MCF 10A (cell line): ENCODE results near the gene PTPRC. TPM values are rescaled to one million over a fixed set of nuclear protein-coding genes. Genes with fewer than 3 reads are reported as not detected.

Experiments
- BruUV-seq: library from RNA; stranded (reverse); fragments of 400-500 nt; replicated peaks from 2 replicates; lab custom pipeline; 2021; lab: Mats Ljungman, UMichigan
- CTCF ChIA-PET: fragments of 300-600 bp; sonication (Branson Sonifier 250); formaldehyde crosslinking; extraction: SDS; loops from one replicate; lab custom pipeline; 2021; ENCODE audit warnings: antibody characterized with exemption, inconsistent platforms; lab: Yijun Ruan, JAX
- POLR2A ChIA-PET: fragments of 300-600, 350-650 bp; sonication (Branson Sonifier 250); formaldehyde crosslinking; extraction: SDS; loops from one replicate; lab custom pipeline; 2020; ENCODE audit warnings: antibody characterized with exemption, inconsistent platforms; lab: Yijun Ruan, JAX
- DNase-seq: peaks from one replicate; pipeline ENCODE4 v3.0.0-alpha.2; 2018; ENCODE audit not compliant: unreplicated experiment
- H3K27ac Mint-ChIP-seq: one replicate; pipeline ENCODE4 v1.8.0; 2022; ENCODE audit warnings: mild to moderate bottlenecking, low read depth, mixed read lengths; ENCODE audit not compliant: unreplicated experiment
- H3K27me3 Mint-ChIP-seq: one replicate; pipeline ENCODE4 v1.8.0; 2022; ENCODE audit warnings: mixed read lengths; ENCODE audit not compliant: insufficient read depth, unreplicated experiment
- H3K36me3 Mint-ChIP-seq: one replicate; pipeline ENCODE4 v1.8.0; 2022; ENCODE audit warnings: mild to moderate bottlenecking, moderate library complexity, mixed read lengths; ENCODE audit not compliant: insufficient read depth, unreplicated experiment
- H3K4me1 Mint-ChIP-seq: one replicate; pipeline ENCODE4 v1.8.0; 2022; ENCODE audit warnings: mixed read lengths; ENCODE audit not compliant: insufficient read depth, unreplicated experiment
- H3K4me3 Mint-ChIP-seq: one replicate; pipeline ENCODE4 v1.8.0; 2022; ENCODE audit warnings: mild to moderate bottlenecking, moderate library complexity, mixed read lengths; ENCODE audit not compliant: unreplicated experiment
- H3K9me3 Mint-ChIP-seq: one replicate; pipeline ENCODE4 v1.8.0; 2022; ENCODE audit warnings: mixed read lengths; ENCODE audit not compliant: unreplicated experiment
- intact Hi-C: fragments of 100-400 bp; cut with micrococcal nuclease; formaldehyde crosslinking; loops from 2 replicates; pipeline ENCODE4 v1.14.1; 2022
- total RNA-seq: library from RNA; stranded (reverse); gene quantifications from 2 replicates; pipeline ENCODE4 v1.2.3, GENCODE V29; 2022
- TF ChIP-seq, protein P1 (sequence below): fragments of 200-600 bp; IDR thresholded peaks from one replicate; pipeline ENCODE4 v1.8.0; 2022; ENCODE audit warnings: antibody characterized with exemption, mild to moderate bottlenecking; ENCODE audit not compliant: unreplicated experiment

The PTPRC gene
- total RNA-seq, 1 experiment from 2014 or later, result not detected

DNA sequence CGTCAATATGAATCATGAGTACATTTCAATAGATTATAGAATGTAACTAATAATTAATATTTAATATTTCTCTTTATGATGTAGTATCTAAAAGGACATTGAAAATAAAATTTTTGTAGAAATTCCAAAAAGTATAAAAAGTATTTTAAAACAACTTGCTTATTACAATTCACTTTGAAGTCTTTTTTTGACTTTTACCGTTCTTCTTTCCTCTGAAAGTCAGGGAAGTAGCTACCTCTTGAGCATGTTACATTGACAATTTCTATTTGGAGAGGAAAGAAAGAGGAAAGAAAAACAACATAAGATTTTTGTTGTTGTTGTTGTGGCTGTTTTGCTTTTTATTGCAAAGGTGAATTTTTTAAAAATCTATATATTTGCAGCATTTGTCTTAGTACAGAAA lies 1.3 kb downstream of the PTPRC start:
- BruUV-seq, result no TSS peak
- Mint-ChIP-seq H3K36me3 (no peaks in the 10 kb centered on the region), H3K27me3 (no peaks in the 10 kb centered on the region), H3K9me3 (no peaks in the 10 kb centered on the region), H3K4me1 (peaks cover 5% of the 10 kb centered on the region), H3K4me3 (no peak overlapping the region), H3K27ac (no peak overlapping the region)
- intact Hi-C loops, result no loop called here
- no peak for DNase-seq
- TF ChIP-seq, protein P1, sequence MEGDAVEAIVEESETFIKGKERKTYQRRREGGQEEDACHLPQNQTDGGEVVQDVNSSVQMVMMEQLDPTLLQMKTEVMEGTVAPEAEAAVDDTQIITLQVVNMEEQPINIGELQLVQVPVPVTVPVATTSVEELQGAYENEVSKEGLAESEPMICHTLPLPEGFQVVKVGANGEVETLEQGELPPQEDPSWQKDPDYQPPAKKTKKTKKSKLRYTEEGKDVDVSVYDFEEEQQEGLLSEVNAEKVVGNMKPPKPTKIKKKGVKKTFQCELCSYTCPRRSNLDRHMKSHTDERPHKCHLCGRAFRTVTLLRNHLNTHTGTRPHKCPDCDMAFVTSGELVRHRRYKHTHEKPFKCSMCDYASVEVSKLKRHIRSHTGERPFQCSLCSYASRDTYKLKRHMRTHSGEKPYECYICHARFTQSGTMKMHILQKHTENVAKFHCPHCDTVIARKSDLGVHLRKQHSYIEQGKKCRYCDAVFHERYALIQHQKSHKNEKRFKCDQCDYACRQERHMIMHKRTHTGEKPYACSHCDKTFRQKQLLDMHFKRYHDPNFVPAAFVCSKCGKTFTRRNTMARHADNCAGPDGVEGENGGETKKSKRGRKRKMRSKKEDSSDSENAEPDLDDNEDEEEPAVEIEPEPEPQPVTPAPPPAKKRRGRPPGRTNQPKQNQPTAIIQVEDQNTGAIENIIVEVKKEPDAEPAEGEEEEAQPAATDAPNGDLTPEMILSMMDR, result no peak
- POLR2A ChIA-PET, result no interaction called here
- CTCF ChIA-PET, result interaction anchor here (0.6 kb wide), 1 partner anchor 33 kb away, joined by 4 read pairs; no protein-coding TSS in a partner anchor

DNA sequence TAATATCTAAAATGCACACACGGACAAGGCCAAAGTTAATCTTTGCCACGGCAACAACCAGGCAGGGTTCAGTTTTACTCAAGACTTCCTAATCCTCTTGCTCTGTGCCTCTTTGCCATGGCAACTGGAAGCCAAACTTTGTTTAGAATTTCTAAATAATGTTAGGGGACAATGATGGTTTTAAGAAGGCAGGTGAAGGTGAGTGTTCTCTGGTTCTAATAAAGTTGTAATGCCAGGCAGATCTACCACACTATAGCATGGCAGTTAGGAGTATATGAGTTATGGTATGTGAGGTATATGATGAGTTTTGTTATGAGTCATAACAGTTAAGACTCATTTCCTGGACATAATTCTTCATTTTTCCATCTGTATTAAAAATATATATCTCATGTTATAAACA lies 2.7 kb downstream of the PTPRC start:
- peak overlapping the region; percentile 51 for H3K27ac Mint-ChIP-seq
- BruUV-seq, result no TSS peak
- TF ChIP-seq, protein P1, result no peak
- intact Hi-C loops, result no loop called here
- no peaks in the 10 kb centered on the region for H3K36me3 Mint-ChIP-seq
- DNase-seq, result peak; percentile 35
- H3K4me1 Mint-ChIP-seq, result peaks cover 5% of the 10 kb centered on the region
- no peaks in the 10 kb centered on the region for H3K9me3 Mint-ChIP-seq
- POLR2A ChIA-PET, result no interaction called here
- no peaks in the 10 kb centered on the region for H3K27me3 Mint-ChIP-seq
- CTCF ChIA-PET, result no interaction called here
- H3K4me3 Mint-ChIP-seq, result no peak overlapping the region

DNA sequence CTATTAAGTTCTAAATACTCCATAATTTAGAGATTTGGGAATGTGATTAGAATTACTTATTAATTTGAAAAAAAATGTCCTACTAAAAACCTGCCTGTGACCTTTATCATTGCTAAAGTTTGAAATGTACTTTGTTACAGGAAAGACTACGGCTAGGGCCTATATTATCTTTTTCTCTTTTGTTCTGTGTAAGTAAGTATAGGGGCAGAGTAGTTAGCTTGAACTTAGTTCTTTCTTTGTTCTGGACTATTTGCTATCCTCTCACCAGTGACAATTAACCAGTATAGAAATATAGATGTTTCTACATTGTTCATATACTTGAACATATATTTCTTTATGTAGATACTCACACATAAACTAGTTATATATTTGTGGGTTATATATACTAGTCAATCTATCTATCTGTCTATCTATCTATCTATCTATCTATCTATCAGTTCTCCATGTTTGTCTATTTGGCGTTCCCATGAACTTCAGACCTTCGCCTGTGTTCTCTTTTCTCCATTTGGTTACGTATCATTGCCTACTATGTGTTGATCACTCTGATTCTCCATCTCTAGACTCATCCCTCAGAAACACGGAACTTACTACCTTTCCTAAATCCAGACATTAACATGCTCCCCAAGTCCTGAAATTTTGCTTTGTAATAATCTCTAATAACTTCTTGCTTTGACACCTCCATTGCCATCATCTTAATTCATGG lies 3.3 kb downstream of the PTPRC start:
- Mint-ChIP-seq H3K36me3 (no peaks in the 10 kb centered on the region), H3K9me3 (no peaks in the 10 kb centered on the region), H3K27ac (peak overlapping the region; percentile 51), H3K4me3 (no peak overlapping the region), H3K27me3 (no peaks in the 10 kb centered on the region), H3K4me1 (peaks cover 5% of the 10 kb centered on the region)
- ChIA-PET CTCF (no interaction called here), POLR2A (no interaction called here)
- TF ChIP-seq, protein P1, result no peak
- no TSS peak for BruUV-seq
- intact Hi-C loops, result no loop called here
- no peak for DNase-seq

DNA sequence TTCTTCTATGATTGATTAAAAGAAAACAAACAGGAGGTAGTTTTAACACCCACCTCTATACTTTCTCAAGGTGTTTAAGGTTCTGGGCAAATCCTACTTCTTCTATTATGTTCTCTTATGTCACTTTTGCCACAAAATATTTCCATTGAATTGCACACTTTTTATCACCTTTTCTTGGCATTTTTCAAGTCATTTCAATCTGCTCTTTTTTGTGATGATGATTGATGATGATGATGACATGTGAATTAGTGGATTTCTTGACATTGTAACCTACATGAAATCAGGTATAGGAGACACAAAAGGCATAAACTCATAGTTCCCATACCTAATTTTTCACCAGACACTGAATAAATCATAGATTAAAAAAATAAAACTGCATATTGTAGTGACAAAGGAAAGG lies 4.1 kb downstream of the PTPRC start:
- no peak for DNase-seq
- intact Hi-C loops, result no loop called here
- no peaks in the 10 kb centered on the region for H3K9me3 Mint-ChIP-seq
- ChIA-PET CTCF (no interaction called here), POLR2A (no interaction called here)
- no peak overlapping the region for H3K4me3 Mint-ChIP-seq
- H3K4me1 Mint-ChIP-seq, result peaks cover 5% of the 10 kb centered on the region
- no TSS peak for BruUV-seq
- no peak overlapping the region for H3K27ac Mint-ChIP-seq
- no peaks in the 10 kb centered on the region for H3K36me3 Mint-ChIP-seq
- TF ChIP-seq, protein P1, result no peak
- no peaks in the 10 kb centered on the region for H3K27me3 Mint-ChIP-seq
